Esophagus muscularis mucosa (tissue), 4 donors: ENCODE measurements around the gene MCCD1. TPM values are rescaled to one million over a fixed set of nuclear protein-coding genes. Genes with fewer than 3 reads are reported as not detected.

Source experiments
- DNase-seq: peaks from one replicate; pipeline ENCODE4 v3.0.0-alpha.2; 2017; ENCODE audit errors: extremely low spot score
- H3K27ac ChIP-seq, 4 donors: fragments of 200-600 bp; sonication (generic); replicated peaks in 1 of 4; 1 replicate in 3 of 4; 2 replicates in 1 of 4; pipeline ENCODE4 v1.5.1; 2016 to 2019; ENCODE audit warnings: mild to moderate bottlenecking in 1 of 4
- H3K27me3 ChIP-seq, 4 donors: fragments of 200-600 bp; sonication (generic); one replicate each; pipeline versions ENCODE4 v1.5.1 to v1.6.0; 2016 to 2019
- H3K36me3 ChIP-seq, 4 donors: fragments of 200-600 bp; sonication (generic); one replicate each; pipeline ENCODE4 v1.5.1; 2016 to 2019
- H3K4me1 ChIP-seq, 4 donors: fragments of 200-600 bp; sonication (generic); one replicate each; pipeline ENCODE4 v1.5.1; 2016 to 2019
- H3K4me3 ChIP-seq, 4 donors: fragments of 200-600 bp; sonication (generic); 1 replicate in 2 of 4; 2 replicates in 2 of 4; pipeline ENCODE4 v1.5.1; 2016 to 2019; ENCODE audit warnings: mild to moderate bottlenecking in 4 of 4, moderate library complexity in 1 of 4
- H3K9me3 ChIP-seq, 4 donors: fragments of 200-600 bp; sonication (generic); 1 replicate in 3 of 4; 2 replicates in 1 of 4; pipeline ENCODE4 v1.5.1; 2016 to 2019
- CTCF ChIP-seq, 3 experiments: fragments of 200-600 bp in 2 of 3; fragments of 450-650 bp in 1 of 3; sonication (generic) in 2 of 3; IDR thresholded peaks; one replicate each; pipeline ENCODE4 v1.5.1; 2017 to 2019; ENCODE audit warnings: antibody characterized with exemption in 3 of 3, mild to moderate bottlenecking in 2 of 3, moderate library complexity in 1 of 3
- EP300 ChIP-seq: sonication (generic); formaldehyde crosslinking; IDR thresholded peaks from one replicate; pipeline ENCODE4 v1.6.1; 2017; ENCODE audit warnings: antibody characterized with exemption
- POLR2A ChIP-seq: fragments of 450-650 bp; IDR thresholded peaks from one replicate; pipeline ENCODE4 v1.6.1; 2017; ENCODE audit warnings: antibody characterized with exemption, moderate library complexity, mild to moderate bottlenecking, low read depth
- POLR2AphosphoS5 ChIP-seq, 2 donors: sonication (generic); formaldehyde crosslinking; IDR thresholded peaks; one replicate each; pipeline ENCODE4 v1.6.1; 2017; ENCODE audit warnings: antibody characterized with exemption in 2 of 2
- WGBS: methylation state at CpG from one replicate; pipeline ENCODE4 v1.1.5; 2018; 5-methylcytosine and 5-hydroxymethylcytosine counted together
- intact Hi-C: fragments of 100-400 bp; cut with DNase I; formaldehyde crosslinking; loops from one replicate; pipeline ENCODE4 v1.15.1; 2023
- total RNA-seq, 4 donors: library from RNA; depleted of rRNA; stranded (reverse); fragments of >200 nt; gene quantifications; one replicate each; pipeline versions ENCODE4 v1.1.0 to v1.2.1, GENCODE V29; 2016

Gene MCCD1
- total RNA-seq, 4 donors from 2014 or later = not detected

- Histone ChIP-seq H3K4me3 (peak within 1 kb of the TSS; percentile 49 to 60 (median 54)), H3K36me3 (peaks cover 9 to 26% (median 21%) of the 10 kb centered on the region in 4 donors), H3K27me3 (no peaks in the 10 kb centered on the region), H3K9me3 (no peaks in the 10 kb centered on the region), H3K4me1 (peaks cover 20 to 54% (median 48%) of the 10 kb centered on the region in 4 donors), H3K27ac (peak within 1 kb of the TSS; percentile 82 to 86 (median 84))
- TF ChIP-seq POLR2AphosphoS5 (IDR thresholded peaks at IDR 0.05) (peak; percentile 29 to 77), EP300 (no peak), POLR2A (no peak), CTCF (IDR thresholded peaks at IDR 0.05) (peak; percentile 96 to 99 (median 99))
- 9% methylated on average over 11 of the region's 11 CpGs for WGBS
- intact Hi-C loops = loop anchor here (1.0 to 5.0 kb wide), 2 partner anchors 36 to 52 kb away; partner anchors contain the start of gene LTB
- peak; percentile 98 for DNase-seq
Measured at GRCh38 chr6:31546339-31546957, 17.7 kb downstream of the MCCD1 start, which contains the start of gene ATP6V1G2. Gene ATP6V1G2 (minus strand): TSS chr6:31546608. CDS start chr6:31546559, 49 bp downstream.

- Histone ChIP-seq H3K4me3 (peak within 1 kb of the TSS; percentile 49 to 60 (median 54)), H3K36me3 (peaks cover 9 to 32% (median 25%) of the 10 kb centered on the region in 4 donors), H3K9me3 (no peaks in the 10 kb centered on the region), H3K4me1 (peaks cover 20 to 54% (median 50%) of the 10 kb centered on the region in 4 donors), H3K27ac (peak within 1 kb of the TSS; percentile 82 to 86 (median 84)), H3K27me3 (no peaks in the 10 kb centered on the region)
- 1% methylated on average over 25 of the region's 25 CpGs for WGBS
- peak; percentile 99 for DNase-seq
- TF ChIP-seq EP300 (no peak), POLR2AphosphoS5 (IDR thresholded peaks at IDR 0.05) (peak; percentile 87 to 98)
- intact Hi-C loops = loop anchor here (1.0 to 5.0 kb wide), 2 partner anchors 35 to 51 kb away; partner anchors contain the start of gene LTB
Measured at GRCh38 chr6:31546958-31547726, 18.4 kb downstream of the MCCD1 start, which contains the start of gene NFKBIL1. Gene NFKBIL1 (plus strand): TSS chr6:31547608. CDS start chr6:31547695, 87 bp downstream.

GRCh38 chr6:31547727-31548543 lies 19.2 kb downstream of the MCCD1 start:
- no peaks in the 10 kb centered on the region for H3K9me3 ChIP-seq
- intact Hi-C loops = loop anchor here (5.0 kb wide), 1 partner anchor 34 kb away; the partner anchor contains the start of gene LTB
- no peaks in the 10 kb centered on the region for H3K27me3 ChIP-seq
- H3K27ac ChIP-seq = peak overlapping the region; percentile 82 to 86 (median 84)
- peaks cover 9 to 39% (median 28%) of the 10 kb centered on the region in 4 donors for H3K36me3 ChIP-seq
- no peak for DNase-seq
- H3K4me3 ChIP-seq = peak overlapping the region; percentile 49 to 60 (median 54)
- peaks cover 15 to 47% (median 44%) of the 10 kb centered on the region in 4 donors for H3K4me1 ChIP-seq
- WGBS = 76% methylated on average over 22 of the region's 24 CpGs
- TF ChIP-seq CTCF (IDR thresholded peaks at IDR 0.05) (no peak), EP300 (no peak), POLR2AphosphoS5 (IDR thresholded peaks at IDR 0.05) (no peak), POLR2A (no peak)

GRCh38 chr6:31548544-31548873 lies 19.7 kb downstream of the MCCD1 start:
- DNase-seq = no peak
- intact Hi-C loops = loop anchor here (5.0 kb wide), 1 partner anchor 34 kb away; the partner anchor contains the start of gene LTB

More at GRCh38 chr6:31548544-31548873, 19.7 kb downstream of the MCCD1 start:
- H3K36me3 ChIP-seq = peaks cover 9 to 45% (median 31%) of the 10 kb centered on the region in 4 donors
- peak overlapping the region; percentile 82 to 86 (median 84) for H3K27ac ChIP-seq
- H3K9me3 ChIP-seq = no peaks in the 10 kb centered on the region
- peaks cover 12 to 45% (median 40%) of the 10 kb centered on the region in 4 donors for H3K4me1 ChIP-seq
- H3K27me3 ChIP-seq = no peaks in the 10 kb centered on the region
- TF ChIP-seq POLR2AphosphoS5 (IDR thresholded peaks at IDR 0.05) = no peak
- no peak for TF ChIP-seq CTCF (IDR thresholded peaks at IDR 0.05)
- TF ChIP-seq POLR2A = no peak
- no peak for TF ChIP-seq EP300
- peak overlapping the region; percentile 49 to 60 (median 54) for H3K4me3 ChIP-seq
- WGBS = 95% methylated on average over 2 of the region's 2 CpGs
